ENCODE measurements around the gene SLC6A13.

The SLC6A13 gene

DNA sequence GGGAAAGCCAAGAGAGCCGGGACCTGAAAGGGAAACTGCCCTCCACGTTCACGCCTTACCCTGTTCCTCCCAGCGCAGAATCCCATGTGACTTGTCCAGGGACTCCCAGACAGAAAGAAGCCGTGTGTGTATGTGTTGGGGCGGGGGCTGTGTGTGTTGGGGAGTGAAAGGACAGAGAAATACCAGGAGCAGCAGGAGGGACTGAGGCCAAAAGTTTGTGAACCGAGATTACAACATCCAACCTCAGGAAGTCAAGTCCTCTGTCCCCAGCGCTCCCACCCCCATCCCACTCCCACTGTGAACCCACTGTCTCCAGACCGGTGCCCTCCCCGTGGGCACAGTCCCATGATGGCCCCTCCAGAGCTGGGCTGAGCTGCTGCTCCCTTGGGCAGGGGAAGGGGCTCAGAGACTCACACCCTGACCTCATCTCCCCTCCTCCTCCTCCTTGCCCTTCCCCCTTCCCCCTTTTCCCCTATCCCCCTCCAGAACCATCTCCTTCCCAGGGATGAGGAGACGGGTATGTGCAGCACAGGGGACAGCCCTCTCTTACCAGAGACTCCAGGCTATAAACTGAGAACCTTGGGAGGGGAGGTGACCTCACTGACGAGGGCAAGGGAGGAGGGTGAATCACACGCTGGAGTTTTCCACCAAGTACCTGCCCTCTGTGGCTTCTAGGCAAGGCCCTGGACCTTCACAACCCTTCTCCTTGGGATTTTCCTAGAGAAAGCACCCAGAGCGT, 48.5 kb downstream of the SLC6A13 start, which contains the start of gene SLC6A12:
SLC6A12 (minus strand) TSS at position 155 of the 739 bp plus-strand sequence. CDS start 4,171 bp downstream, outside the sequence.
- TF ChIP-seq, protein P1, sequence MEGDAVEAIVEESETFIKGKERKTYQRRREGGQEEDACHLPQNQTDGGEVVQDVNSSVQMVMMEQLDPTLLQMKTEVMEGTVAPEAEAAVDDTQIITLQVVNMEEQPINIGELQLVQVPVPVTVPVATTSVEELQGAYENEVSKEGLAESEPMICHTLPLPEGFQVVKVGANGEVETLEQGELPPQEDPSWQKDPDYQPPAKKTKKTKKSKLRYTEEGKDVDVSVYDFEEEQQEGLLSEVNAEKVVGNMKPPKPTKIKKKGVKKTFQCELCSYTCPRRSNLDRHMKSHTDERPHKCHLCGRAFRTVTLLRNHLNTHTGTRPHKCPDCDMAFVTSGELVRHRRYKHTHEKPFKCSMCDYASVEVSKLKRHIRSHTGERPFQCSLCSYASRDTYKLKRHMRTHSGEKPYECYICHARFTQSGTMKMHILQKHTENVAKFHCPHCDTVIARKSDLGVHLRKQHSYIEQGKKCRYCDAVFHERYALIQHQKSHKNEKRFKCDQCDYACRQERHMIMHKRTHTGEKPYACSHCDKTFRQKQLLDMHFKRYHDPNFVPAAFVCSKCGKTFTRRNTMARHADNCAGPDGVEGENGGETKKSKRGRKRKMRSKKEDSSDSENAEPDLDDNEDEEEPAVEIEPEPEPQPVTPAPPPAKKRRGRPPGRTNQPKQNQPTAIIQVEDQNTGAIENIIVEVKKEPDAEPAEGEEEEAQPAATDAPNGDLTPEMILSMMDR (IDR thresholded peaks at IDR 0.05; ENCODE audit: insufficient read depth, missing control alignments) = no peak
- no peak for DNase-seq (ENCODE audit: insufficient read length, low spot score)

DNA sequence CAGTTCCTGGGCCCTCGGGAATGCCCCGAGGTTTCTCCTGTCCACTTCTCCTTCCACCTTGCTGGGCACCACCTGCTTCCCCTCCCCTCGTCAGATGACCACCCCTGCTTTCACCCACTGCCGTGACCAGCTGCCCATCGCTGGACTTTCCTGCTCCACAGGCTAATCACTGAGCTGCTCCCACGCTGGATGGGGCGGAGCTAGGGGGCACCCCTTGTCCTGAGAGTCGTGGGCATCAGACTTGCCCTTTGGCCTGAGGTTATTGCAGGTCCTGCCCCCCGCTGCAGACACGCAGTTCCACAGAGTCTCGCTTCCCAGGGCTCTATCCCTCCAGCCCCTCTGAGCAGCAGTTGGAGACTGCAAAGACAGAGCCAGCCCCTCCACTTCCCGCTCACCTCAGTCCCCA, 49.1 kb downstream of the SLC6A13 start:
- DNase-seq (ENCODE audit: insufficient read length, low spot score) (no peak), FAIRE-seq (no peak)
- TF ChIP-seq, protein P1 (IDR thresholded peaks at IDR 0.05; ENCODE audit: insufficient read depth, missing control alignments) = no peak

More for the DNA sequence above, 48.5 kb downstream of the SLC6A13 start, which contains the start of gene SLC6A12:
- no peak for FAIRE-seq

- FAIRE-seq = no peak
- DNase-seq (ENCODE audit: insufficient read length, low spot score) = no peak
- TF ChIP-seq, protein P1 (IDR thresholded peaks at IDR 0.05; ENCODE audit: insufficient read depth, missing control alignments) = no peak
Observed at GRCh38 chr12:212715-213526, 49.7 kb downstream of the SLC6A13 start.

- no peak for FAIRE-seq
- TF ChIP-seq, protein P1 (IDR thresholded peaks at IDR 0.05; ENCODE audit: insufficient read depth, missing control alignments) = no peak
- DNase-seq (ENCODE audit: insufficient read length, low spot score) = no peak
Observed at GRCh38 chr12:212415-212714, 50.3 kb downstream of the SLC6A13 start.

GRCh38 chr12:211639-212414, 50.8 kb downstream of the SLC6A13 start:
- no peak for DNase-seq (ENCODE audit: insufficient read length, low spot score)
- TF ChIP-seq, protein P1 (IDR thresholded peaks at IDR 0.05; ENCODE audit: insufficient read depth, missing control alignments) = no peak
- no peak for FAIRE-seq

DNA sequence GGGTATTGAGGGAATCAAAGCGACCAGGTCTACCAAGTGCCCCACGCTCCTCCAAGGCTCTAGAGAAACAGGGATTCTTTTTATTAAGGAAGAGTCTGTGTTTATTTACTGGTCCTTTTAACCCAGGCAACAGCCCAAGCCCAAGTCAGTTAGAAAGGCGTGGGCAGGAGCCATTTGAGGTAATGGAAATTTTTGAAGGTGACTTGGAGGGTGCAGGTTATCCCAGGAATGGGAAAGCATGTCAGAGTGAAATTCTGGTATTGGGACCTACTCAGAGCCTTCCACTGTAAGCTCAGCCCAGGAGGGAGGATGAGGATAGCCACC, 51.5 kb downstream of the SLC6A13 start:
- TF ChIP-seq, protein P1 (IDR thresholded peaks at IDR 0.05; ENCODE audit: insufficient read depth, missing control alignments) = no peak
- no peak for DNase-seq (ENCODE audit: insufficient read length, low spot score)
- no peak for FAIRE-seq
